ENCODE measurements around the gene ERC2. TPM values are rescaled to one million over a fixed set of nuclear protein-coding genes. Genes with fewer than 3 reads are reported as not detected.

Gene ERC2
- total RNA-seq, 1 donor = 0.36 TPM

DNA sequence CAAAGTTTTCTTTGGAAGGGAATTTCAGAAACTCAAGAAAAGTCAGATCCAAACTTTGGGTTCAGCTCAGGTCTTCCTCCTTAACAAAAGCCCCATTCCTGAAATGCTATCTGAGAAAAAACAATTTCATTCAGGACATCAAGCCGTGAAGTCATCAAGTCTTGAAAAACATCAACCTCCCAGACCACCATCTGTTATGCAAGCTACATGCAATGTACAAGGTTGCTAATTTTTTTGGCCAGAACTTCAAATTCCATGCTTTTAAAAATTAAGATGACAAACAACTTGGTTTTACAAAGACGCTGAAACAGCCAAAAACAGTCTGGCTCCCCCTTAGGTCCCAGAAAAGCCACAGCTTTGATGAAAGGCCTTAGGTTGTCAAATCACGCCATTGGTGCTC lies 927.3 kb downstream of the ERC2 start:
- TF ChIP-seq, protein P1, sequence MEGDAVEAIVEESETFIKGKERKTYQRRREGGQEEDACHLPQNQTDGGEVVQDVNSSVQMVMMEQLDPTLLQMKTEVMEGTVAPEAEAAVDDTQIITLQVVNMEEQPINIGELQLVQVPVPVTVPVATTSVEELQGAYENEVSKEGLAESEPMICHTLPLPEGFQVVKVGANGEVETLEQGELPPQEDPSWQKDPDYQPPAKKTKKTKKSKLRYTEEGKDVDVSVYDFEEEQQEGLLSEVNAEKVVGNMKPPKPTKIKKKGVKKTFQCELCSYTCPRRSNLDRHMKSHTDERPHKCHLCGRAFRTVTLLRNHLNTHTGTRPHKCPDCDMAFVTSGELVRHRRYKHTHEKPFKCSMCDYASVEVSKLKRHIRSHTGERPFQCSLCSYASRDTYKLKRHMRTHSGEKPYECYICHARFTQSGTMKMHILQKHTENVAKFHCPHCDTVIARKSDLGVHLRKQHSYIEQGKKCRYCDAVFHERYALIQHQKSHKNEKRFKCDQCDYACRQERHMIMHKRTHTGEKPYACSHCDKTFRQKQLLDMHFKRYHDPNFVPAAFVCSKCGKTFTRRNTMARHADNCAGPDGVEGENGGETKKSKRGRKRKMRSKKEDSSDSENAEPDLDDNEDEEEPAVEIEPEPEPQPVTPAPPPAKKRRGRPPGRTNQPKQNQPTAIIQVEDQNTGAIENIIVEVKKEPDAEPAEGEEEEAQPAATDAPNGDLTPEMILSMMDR (IDR thresholded peaks at IDR 0.05; ENCODE audit: extremely low read depth, low read depth, low read length) = no peak
- no peak for DNase-seq (ENCODE audit: insufficient read length, low spot score, missing footprints)

DNA sequence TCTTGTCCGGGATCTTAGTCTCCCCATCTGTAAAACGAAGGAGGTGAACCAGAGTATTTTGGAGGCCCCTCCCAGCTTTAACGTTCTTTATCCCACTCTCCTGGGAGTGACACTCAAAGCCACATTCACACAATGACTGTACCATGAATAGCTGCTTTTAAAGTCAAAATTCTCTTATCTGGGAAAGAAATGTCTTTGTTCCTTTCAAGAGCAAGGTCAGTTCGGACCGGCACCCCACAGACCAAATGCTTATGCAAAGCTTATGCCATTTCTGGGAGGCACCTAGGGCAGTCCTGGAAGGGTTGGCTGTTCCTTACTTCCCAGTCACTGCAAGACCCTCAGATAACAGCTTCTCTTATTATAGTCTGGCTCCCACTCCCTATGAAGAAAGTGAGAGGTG lies 927.7 kb downstream of the ERC2 start:
- TF ChIP-seq, protein P1 (IDR thresholded peaks at IDR 0.05; ENCODE audit: extremely low read depth, low read depth, low read length) = no peak
- H2AFZ ChIP-seq (ENCODE audit: low read length) = no peak overlapping the region
- H3K36me3 ChIP-seq (ENCODE audit: insufficient read depth, low read length) = no peaks in the 10 kb centered on the region
- H3K27me3 ChIP-seq (ENCODE audit: insufficient read depth, low read length) = peaks cover 23% of the 10 kb centered on the region
- H3K27ac ChIP-seq (ENCODE audit: low read depth, low read length) = no peak overlapping the region
- H3K4me2 ChIP-seq (ENCODE audit: insufficient read depth, low read length) = no peak overlapping the region
- DNase-seq (ENCODE audit: insufficient read length, low spot score, missing footprints) = no peak
- H3K79me2 ChIP-seq (ENCODE audit: insufficient read depth, low read length) = no peaks in the 10 kb centered on the region
- H3K4me1 ChIP-seq (ENCODE audit: insufficient read depth, low read length) = no peaks in the 10 kb centered on the region
- H4K20me1 ChIP-seq (ENCODE audit: insufficient read depth, low read length) = no peaks in the 10 kb centered on the region
- no peaks in the 10 kb centered on the region for H3K9me3 ChIP-seq (ENCODE audit: low read depth, low read length)
- no peak overlapping the region for H3K4me3 ChIP-seq (ENCODE audit: insufficient read depth, low read length)

More for the DNA sequence above, 927.3 kb downstream of the ERC2 start:
- Histone ChIP-seq H2AFZ (ENCODE audit: low read length) (no peak overlapping the region), H4K20me1 (ENCODE audit: insufficient read depth, low read length) (no peaks in the 10 kb centered on the region), H3K4me2 (ENCODE audit: insufficient read depth, low read length) (no peak overlapping the region), H3K79me2 (ENCODE audit: insufficient read depth, low read length) (no peaks in the 10 kb centered on the region), H3K36me3 (ENCODE audit: insufficient read depth, low read length) (no peaks in the 10 kb centered on the region), H3K9me3 (ENCODE audit: low read depth, low read length) (no peaks in the 10 kb centered on the region), H3K27me3 (ENCODE audit: insufficient read depth, low read length) (peaks cover 23% of the 10 kb centered on the region), H3K4me3 (ENCODE audit: insufficient read depth, low read length) (no peak overlapping the region), H3K4me1 (ENCODE audit: insufficient read depth, low read length) (no peaks in the 10 kb centered on the region), H3K27ac (ENCODE audit: low read depth, low read length) (no peak overlapping the region)

- H3K79me2 ChIP-seq (ENCODE audit: insufficient read depth, low read length) = no peaks in the 10 kb centered on the region
- peaks cover 22% of the 10 kb centered on the region for H3K27me3 ChIP-seq (ENCODE audit: insufficient read depth, low read length)
- no peaks in the 10 kb centered on the region for H3K9me3 ChIP-seq (ENCODE audit: low read depth, low read length)
- H3K27ac ChIP-seq (ENCODE audit: low read depth, low read length) = no peak overlapping the region
- no peaks in the 10 kb centered on the region for H3K4me1 ChIP-seq (ENCODE audit: insufficient read depth, low read length)
- no peak overlapping the region for H3K4me2 ChIP-seq (ENCODE audit: insufficient read depth, low read length)
- H3K36me3 ChIP-seq (ENCODE audit: insufficient read depth, low read length) = no peaks in the 10 kb centered on the region
- H4K20me1 ChIP-seq (ENCODE audit: insufficient read depth, low read length) = no peaks in the 10 kb centered on the region
- no peak overlapping the region for H2AFZ ChIP-seq (ENCODE audit: low read length)
- DNase-seq (ENCODE audit: insufficient read length, low spot score, missing footprints) = no peak
- no peak overlapping the region for H3K4me3 ChIP-seq (ENCODE audit: insufficient read depth, low read length)
- TF ChIP-seq, protein P1 (IDR thresholded peaks at IDR 0.05; ENCODE audit: extremely low read depth, low read depth, low read length) = no peak
These were observed 930.1 kb downstream of the ERC2 start for GRCh38 chr3:55538158-55538557.

- H3K4me1 ChIP-seq (ENCODE audit: insufficient read depth, low read length) = no peaks in the 10 kb centered on the region
- no peaks in the 10 kb centered on the region for H3K79me2 ChIP-seq (ENCODE audit: insufficient read depth, low read length)
- H3K4me2 ChIP-seq (ENCODE audit: insufficient read depth, low read length) = no peak overlapping the region
- no peak overlapping the region for H2AFZ ChIP-seq (ENCODE audit: low read length)
- no peaks in the 10 kb centered on the region for H3K9me3 ChIP-seq (ENCODE audit: low read depth, low read length)
- TF ChIP-seq, protein P1 (IDR thresholded peaks at IDR 0.05; ENCODE audit: extremely low read depth, low read depth, low read length) = no peak
- no peak overlapping the region for H3K27ac ChIP-seq (ENCODE audit: low read depth, low read length)
- H3K27me3 ChIP-seq (ENCODE audit: insufficient read depth, low read length) = peaks cover 22% of the 10 kb centered on the region
- H3K4me3 ChIP-seq (ENCODE audit: insufficient read depth, low read length) = no peak overlapping the region
- no peaks in the 10 kb centered on the region for H4K20me1 ChIP-seq (ENCODE audit: insufficient read depth, low read length)
- no peak for DNase-seq (ENCODE audit: insufficient read length, low spot score, missing footprints)
- H3K36me3 ChIP-seq (ENCODE audit: insufficient read depth, low read length) = no peaks in the 10 kb centered on the region
These were observed 930.7 kb downstream of the ERC2 start for GRCh38 chr3:55537563-55537962.

All from osteoblast (primary cell).